Activated CD4-positive, alpha-beta memory T cell treated with anti-CD3 and anti-CD28 coated beads, Interleukin-2, amount 10 ng/mL, durations not matched to agents 7 days and 5 days (primary cell): ENCODE data around the gene DLX3. TPM values are rescaled to one million over a fixed set of nuclear protein-coding genes. Genes with fewer than 3 reads are reported as not detected.
A peak's percentile ranks its signal among the peaks of the same experiment; 100 is the strongest.

Experiments used
- CTCF ChIA-PET: fragments of 350-600 bp; sonication (Branson Sonifier 250); formaldehyde crosslinking; loops from one replicate; lab custom pipeline; 2021; ENCODE audit warnings: antibody characterized with exemption, inconsistent platforms; lab: Charles Lee
- POLR2A ChIA-PET: fragments of 350-600 bp; sonication (Branson Sonifier 250); formaldehyde crosslinking; loops from one replicate; lab custom pipeline; 2021; ENCODE audit warnings: antibody characterized with exemption; lab: Charles Lee
- DNase-seq: peaks from one replicate; pipeline ENCODE4 v3.0.0-alpha.2; 2020
- H3K27ac Mint-ChIP-seq: one replicate; pipeline ENCODE4 v1.8.0; 2021; ENCODE audit warnings: mild to moderate bottlenecking, mixed read lengths
- H3K27me3 Mint-ChIP-seq: one replicate; pipeline ENCODE4 v1.8.0; 2021; ENCODE audit warnings: mixed read lengths
- H3K36me3 Mint-ChIP-seq: one replicate; pipeline ENCODE4 v1.8.0; 2021; ENCODE audit warnings: low read depth, mixed read lengths
- H3K4me1 Mint-ChIP-seq: one replicate; pipeline ENCODE4 v1.8.0; 2021; ENCODE audit warnings: mixed read lengths
- H3K4me3 Mint-ChIP-seq: one replicate; pipeline ENCODE4 v1.8.0; 2021; ENCODE audit warnings: mild to moderate bottlenecking, mixed read lengths
- H3K9me3 Mint-ChIP-seq: one replicate; pipeline ENCODE4 v1.8.0; 2021; ENCODE audit warnings: mixed read lengths
- total RNA-seq, 2 experiments: library from RNA; stranded (reverse); gene quantifications; one replicate each; pipeline ENCODE4 v1.2.3, GENCODE V29; 2021

The DLX3 gene
- total RNA-seq, 2 experiments from 2014 or later = not detected

DNA sequence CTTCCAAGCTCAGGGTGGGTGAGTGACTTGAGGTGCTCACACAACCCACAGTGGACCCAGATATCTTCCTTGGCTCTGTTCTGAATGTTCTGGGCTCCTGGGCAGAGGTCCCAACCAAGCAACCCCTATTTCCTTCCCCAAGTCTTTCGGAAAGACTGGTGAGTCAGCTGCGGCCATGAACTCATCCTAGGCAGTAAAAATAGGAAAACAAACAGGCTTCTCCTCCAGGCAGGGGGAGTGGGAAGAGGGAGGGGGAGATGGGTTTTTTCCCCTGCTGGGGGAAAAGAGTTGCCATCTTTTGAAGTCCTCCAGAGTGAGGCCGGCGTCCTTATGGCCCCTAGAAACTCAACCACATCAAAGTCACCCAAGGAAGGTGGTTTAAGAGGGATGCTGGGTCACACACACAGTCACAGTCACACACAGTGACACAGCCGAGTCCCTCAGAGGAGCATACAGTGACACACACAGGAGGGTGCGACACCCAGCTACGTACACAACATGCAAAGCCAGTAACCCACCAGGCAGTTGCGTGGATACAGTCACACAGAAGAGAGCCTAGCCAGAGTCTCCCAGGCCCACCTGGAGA, 42.0 kb downstream of the DLX3 start:
- CTCF ChIA-PET = interaction anchor here (0.6 to 10.0 kb wide), 17 partner anchors 9 to 792 kb away, joined by 3 to 159 read pairs (median 4); partner anchors contain the start of gene DLX3
- H3K27ac Mint-ChIP-seq = no peak overlapping the region
- no peaks in the 10 kb centered on the region for H3K4me1 Mint-ChIP-seq
- H3K36me3 Mint-ChIP-seq = no peaks in the 10 kb centered on the region
- no peak overlapping the region for H3K4me3 Mint-ChIP-seq
- H3K9me3 Mint-ChIP-seq = no peaks in the 10 kb centered on the region
- POLR2A ChIA-PET = interaction anchor here (1.8 kb wide), 1 partner anchor 44 kb away, joined by 8 read pairs; no protein-coding TSS in a partner anchor
- peaks cover 42% of the 10 kb centered on the region for H3K27me3 Mint-ChIP-seq
- no peak for DNase-seq

DNA sequence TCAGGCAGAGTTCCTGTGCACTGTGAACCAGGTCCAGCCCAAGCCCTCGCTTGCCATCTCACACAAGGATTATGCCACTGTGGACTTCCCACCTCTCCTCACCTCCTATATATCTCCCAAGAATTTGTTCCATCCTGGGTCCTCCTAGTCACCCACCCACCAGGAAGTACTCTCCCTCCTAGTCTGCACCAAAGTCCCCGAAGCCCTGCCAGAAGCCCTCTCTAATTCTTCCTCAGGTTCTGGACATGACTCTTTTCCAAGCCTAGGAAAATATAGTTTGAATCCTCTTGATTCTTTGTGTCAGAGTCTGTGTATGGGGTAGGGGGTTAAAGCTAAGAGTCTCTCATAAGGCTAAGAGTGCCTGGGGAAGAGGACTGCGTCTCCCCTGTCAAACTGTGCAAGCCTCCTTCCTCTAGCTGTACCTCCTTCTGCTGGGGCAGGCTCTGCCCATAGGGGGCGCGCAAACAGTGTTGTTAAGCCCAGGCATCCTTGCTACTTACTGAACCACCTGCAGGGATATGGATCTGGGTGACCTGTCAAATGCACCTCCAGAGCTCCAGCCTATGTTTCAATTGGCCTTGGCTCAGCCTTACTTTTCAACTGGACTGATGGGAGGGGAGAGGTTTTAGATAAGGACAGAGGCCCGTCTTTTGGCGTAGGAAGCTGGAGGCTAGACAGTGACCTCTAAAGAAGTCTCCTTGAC, 42.7 kb downstream of the DLX3 start:
- peaks cover 41% of the 10 kb centered on the region for H3K27me3 Mint-ChIP-seq
- no peak overlapping the region for H3K27ac Mint-ChIP-seq
- H3K36me3 Mint-ChIP-seq = no peaks in the 10 kb centered on the region
- ChIA-PET POLR2A (interaction anchor here (1.8 kb wide), 1 partner anchor 45 kb away, joined by 8 read pairs; no protein-coding TSS in a partner anchor), CTCF (interaction anchor here (0.6 to 10.0 kb wide), 19 partner anchors 8 to 773 kb away, joined by 3 to 159 read pairs (median 4); partner anchors contain the start of gene DLX3)
- no peaks in the 10 kb centered on the region for H3K4me1 Mint-ChIP-seq
- peak; percentile 83 for DNase-seq
- H3K9me3 Mint-ChIP-seq = no peaks in the 10 kb centered on the region
- H3K4me3 Mint-ChIP-seq = no peak overlapping the region

- peaks cover 39% of the 10 kb centered on the region for H3K27me3 Mint-ChIP-seq
These were observed 43.5 kb downstream of the DLX3 start for GRCh38 chr17:49951362-49952082.

GRCh38 chr17:49949634-49950033, 45.4 kb downstream of the DLX3 start:
- no peak overlapping the region for H3K4me3 Mint-ChIP-seq
- H3K27ac Mint-ChIP-seq = no peak overlapping the region
- no peaks in the 10 kb centered on the region for H3K36me3 Mint-ChIP-seq
- ChIA-PET CTCF (interaction anchor here (10.0 kb wide), 1 partner anchor 47 kb away, joined by 159 read pairs; the partner anchor contains the start of gene DLX3), POLR2A (no interaction called here)
- H3K4me1 Mint-ChIP-seq = no peaks in the 10 kb centered on the region
- H3K9me3 Mint-ChIP-seq = no peaks in the 10 kb centered on the region
- H3K27me3 Mint-ChIP-seq = peaks cover 37% of the 10 kb centered on the region
- DNase-seq = no peak

More at GRCh38 chr17:49951362-49952082, 43.5 kb downstream of the DLX3 start:
- Mint-ChIP-seq H3K4me3 (no peak overlapping the region), H3K9me3 (no peaks in the 10 kb centered on the region), H3K27ac (no peak overlapping the region), H3K36me3 (no peaks in the 10 kb centered on the region), H3K4me1 (no peaks in the 10 kb centered on the region)
- DNase-seq = no peak
- ChIA-PET CTCF (interaction anchor here (0.6 to 10.0 kb wide), 10 partner anchors 10 to 136 kb away, joined by 3 to 159 read pairs (median 4); partner anchors contain the start of gene DLX3), POLR2A (no interaction called here)

DNA sequence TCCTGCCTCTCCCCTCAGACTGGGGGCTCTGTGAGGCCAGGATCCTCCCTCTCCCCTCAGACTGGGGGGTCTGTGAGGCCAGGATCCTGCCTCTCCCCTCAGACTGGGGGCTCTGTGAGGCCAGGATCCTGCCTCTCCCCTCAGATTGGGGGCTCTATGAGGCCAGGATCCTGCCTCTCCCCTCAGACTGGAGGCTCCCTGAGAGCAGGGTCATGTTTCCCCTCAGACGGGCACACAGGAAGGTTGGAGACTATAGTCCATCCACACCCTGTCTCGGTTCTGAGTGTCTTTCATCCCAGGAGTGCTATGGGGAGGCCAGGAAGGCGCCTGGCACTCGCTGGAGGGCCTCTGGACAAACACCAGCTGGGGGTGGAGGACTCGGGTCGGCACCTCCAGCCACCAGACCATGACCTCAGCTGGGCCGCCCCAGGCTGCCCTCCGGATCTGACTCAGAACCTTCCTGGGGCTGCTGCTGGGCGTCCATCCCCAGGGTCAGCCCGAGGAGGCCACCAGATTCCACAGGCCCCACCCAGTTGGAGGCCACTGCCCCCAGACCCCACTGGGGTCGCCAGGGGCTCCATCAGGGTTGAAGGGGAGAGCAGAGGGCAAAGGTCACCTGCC, 48.0 kb downstream of the DLX3 start:
- Mint-ChIP-seq H3K9me3 (no peaks in the 10 kb centered on the region), H3K36me3 (no peaks in the 10 kb centered on the region), H3K4me3 (no peak overlapping the region), H3K4me1 (no peaks in the 10 kb centered on the region), H3K27ac (no peak overlapping the region), H3K27me3 (peaks cover 44% of the 10 kb centered on the region)
- ChIA-PET POLR2A (no interaction called here), CTCF (no interaction called here)
- no peak for DNase-seq

DNA sequence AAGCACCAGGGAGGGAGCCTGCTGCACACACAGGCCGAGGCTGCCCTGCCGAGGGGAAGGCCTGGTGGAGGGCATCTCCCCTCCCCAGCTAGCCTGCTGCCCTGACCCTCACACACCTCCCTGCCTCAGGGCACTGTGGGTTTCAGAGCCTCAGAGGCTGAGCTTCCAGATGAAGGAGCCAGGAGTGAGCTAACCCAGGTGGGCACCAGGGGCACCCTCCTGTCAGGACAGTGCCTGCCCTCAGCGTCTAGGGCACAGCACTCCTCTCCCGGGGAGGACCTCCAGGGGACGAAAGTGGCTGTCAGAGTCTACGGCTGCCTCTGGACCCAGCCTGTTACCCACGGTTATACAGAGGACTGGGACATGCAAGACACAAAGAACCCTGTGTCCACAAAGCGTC, 48.8 kb downstream of the DLX3 start:
- Mint-ChIP-seq H3K4me3 (no peak overlapping the region), H3K27ac (no peak overlapping the region), H3K36me3 (no peaks in the 10 kb centered on the region), H3K4me1 (no peaks in the 10 kb centered on the region), H3K9me3 (no peaks in the 10 kb centered on the region), H3K27me3 (peaks cover 44% of the 10 kb centered on the region)
- ChIA-PET CTCF (no interaction called here), POLR2A (no interaction called here)
- no peak for DNase-seq

DNA sequence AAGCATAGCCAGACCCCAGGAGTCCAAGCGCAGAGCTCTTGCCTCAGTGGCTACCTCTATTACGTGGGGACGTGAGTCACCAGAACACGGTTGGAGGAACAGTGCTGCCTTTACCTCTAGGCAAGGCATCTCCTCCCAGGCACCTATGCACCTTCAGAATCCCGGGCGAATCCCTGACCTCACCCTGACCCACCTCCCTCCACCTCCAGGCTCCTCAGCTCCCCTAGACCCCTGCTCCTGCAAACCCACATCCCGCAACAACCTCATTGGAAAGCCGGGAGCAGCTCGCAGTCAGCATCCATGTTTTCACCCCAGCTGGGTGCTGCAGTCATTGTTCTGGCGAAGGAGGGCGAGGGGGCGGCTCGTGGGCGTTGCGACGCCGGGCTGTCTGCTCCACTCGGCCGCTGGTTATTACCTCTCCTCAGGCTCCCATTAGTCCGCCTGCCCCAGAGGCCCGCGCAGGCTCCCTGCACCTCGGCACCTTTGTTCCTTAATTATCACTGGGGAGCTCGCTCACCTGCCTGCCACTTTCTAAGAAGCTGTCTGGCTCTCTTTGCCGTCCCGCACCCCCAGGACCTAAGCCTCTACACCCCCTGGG, 50.7 kb downstream of the DLX3 start:
- CTCF ChIA-PET = interaction anchor here (1.3 to 1.5 kb wide), 2 partner anchors 8 to 52 kb away, joined by 3 to 4 read pairs; no protein-coding TSS in a partner anchor
- POLR2A ChIA-PET = no interaction called here
- H3K27me3 Mint-ChIP-seq = peaks cover 42% of the 10 kb centered on the region

DNA sequence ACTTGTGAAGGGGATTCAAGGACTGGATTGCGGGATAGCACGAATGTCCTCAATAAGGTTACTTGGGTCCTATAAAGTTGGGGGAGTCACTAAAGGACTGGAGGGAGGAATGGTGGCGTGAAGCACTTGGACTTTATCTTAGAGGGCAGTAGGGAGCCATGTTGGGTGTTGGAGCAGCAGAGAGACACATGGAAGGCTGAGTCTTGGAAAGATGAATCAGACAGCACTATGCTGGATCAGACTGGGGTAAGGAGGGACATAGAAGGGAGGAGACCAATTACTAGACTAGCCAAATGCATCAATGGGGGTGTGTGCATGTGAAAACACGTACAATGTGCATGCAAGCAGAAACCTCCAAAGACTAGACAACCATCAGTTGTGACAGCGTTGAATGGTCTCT, 52.1 kb downstream of the DLX3 start:
- Mint-ChIP-seq H3K9me3 (no peaks in the 10 kb centered on the region), H3K36me3 (no peaks in the 10 kb centered on the region), H3K27me3 (peaks cover 42% of the 10 kb centered on the region), H3K4me3 (no peak overlapping the region), H3K27ac (no peak overlapping the region), H3K4me1 (no peaks in the 10 kb centered on the region)
- DNase-seq = no peak
- CTCF ChIA-PET = interaction anchor here (2.3 kb wide), 1 partner anchor 9 kb away, joined by 12 read pairs; no protein-coding TSS in a partner anchor
- POLR2A ChIA-PET = no interaction called here

More for the DNA sequence above, 50.7 kb downstream of the DLX3 start:
- no peak overlapping the region for H3K27ac Mint-ChIP-seq
- DNase-seq = no peak
- no peaks in the 10 kb centered on the region for H3K36me3 Mint-ChIP-seq
- H3K9me3 Mint-ChIP-seq = no peaks in the 10 kb centered on the region
- H3K4me3 Mint-ChIP-seq = no peak overlapping the region
- no peaks in the 10 kb centered on the region for H3K4me1 Mint-ChIP-seq

DNA sequence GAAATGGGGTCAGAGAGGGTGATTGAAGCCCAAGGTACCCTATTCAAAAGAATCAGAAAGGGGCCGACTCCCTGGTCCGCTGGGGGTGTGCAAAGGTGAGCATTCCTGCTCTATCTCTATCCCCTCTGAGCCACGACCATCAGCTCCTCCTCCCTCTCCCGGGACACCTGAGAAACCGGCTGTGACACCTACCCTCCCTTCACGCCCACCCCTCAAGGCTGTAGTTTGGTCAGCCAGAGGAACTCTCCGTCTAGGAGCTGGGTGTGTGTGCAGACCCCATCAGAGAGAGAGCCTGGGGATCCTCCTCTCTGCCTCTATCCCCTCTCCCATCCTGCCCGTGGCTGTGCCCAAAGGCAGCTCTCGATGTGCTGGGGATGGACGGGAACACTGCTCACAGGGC, 53.6 kb downstream of the DLX3 start:
- ChIA-PET POLR2A (interaction anchor here (1.4 kb wide), 1 partner anchor 24 kb away, joined by 3 read pairs; no protein-coding TSS in a partner anchor), CTCF (interaction anchor here (1.0 to 2.3 kb wide), 2 partner anchors 10 to 57 kb away, joined by 4 to 12 read pairs; no protein-coding TSS in a partner anchor)
- Mint-ChIP-seq H3K9me3 (no peaks in the 10 kb centered on the region), H3K36me3 (no peaks in the 10 kb centered on the region), H3K27ac (no peak overlapping the region), H3K27me3 (peaks cover 42% of the 10 kb centered on the region), H3K4me1 (no peaks in the 10 kb centered on the region), H3K4me3 (no peak overlapping the region)
- DNase-seq = no peak

Other genes with a start within 250 kb of the DLX3 start
- 10 to 100 TPM; 61.0 to 62.0 TPM for gene FAM117A, start 231.1 kb downstream of the DLX3 start, total RNA-seq
- gene KAT7, start 206.5 kb downstream of the DLX3 start, total RNA-seq = 10 to 100 TPM; 79.8 to 80.2 TPM
- gene TAC4, start 147.2 kb downstream of the DLX3 start, total RNA-seq = not detected
- gene DLX4, start 26.0 kb downstream of the DLX3 start, total RNA-seq = under 1 TPM; 0.28 TPM
- gene ITGA3, start 60.9 kb upstream of the DLX3 start, total RNA-seq = 10 to 100 TPM; 12.5 to 13.4 TPM
- gene PDK2, start 100.1 kb upstream of the DLX3 start, total RNA-seq = 10 to 100 TPM; 19.6 to 23.4 TPM
- 1 to 10 TPM in 1 of 2 experiments, under 1 TPM in 1; 0.68 to 1.3 TPM for gene SAMD14, start 134.9 kb upstream of the DLX3 start, total RNA-seq
- gene PPP1R9B, start 155.5 kb upstream of the DLX3 start, total RNA-seq = 100 to 1,000 TPM; 136 to 137 TPM
- under 1 TPM in 1 of 2 experiments, not detected in 1; 0.30 TPM for gene SGCA, start 170.8 kb upstream of the DLX3 start, total RNA-seq
- under 1 TPM; 0.50 to 0.55 TPM for gene COL1A1, start 206.4 kb upstream of the DLX3 start, total RNA-seq